ENCODE results near the gene POFUT2. TPM values are rescaled to one million over a fixed set of nuclear protein-coding genes. Genes with fewer than 3 reads are reported as not detected.

The POFUT2 gene
- total RNA-seq, 1 donor from 2014 or later, result 39.5 TPM

- H3K4me1 Mint-ChIP-seq, result peaks cover 35% of the 10 kb centered on the region
- H3K4me3 Mint-ChIP-seq, result peak overlapping the region; percentile 68
- no peak overlapping the region for H3K27ac Mint-ChIP-seq (ENCODE audit: unreplicated experiment)
- peaks cover 3% of the 10 kb centered on the region for H3K36me3 Mint-ChIP-seq (ENCODE audit: low read depth)
- no peak for DNase-seq (ENCODE audit: low read depth, low spot score)
- TF ChIP-seq CTCF (conservative IDR thresholded peaks at IDR 0.05), result no peak
- no peaks in the 10 kb centered on the region for H3K9me3 Mint-ChIP-seq
- peaks cover 10% of the 10 kb centered on the region for H3K27me3 Mint-ChIP-seq (ENCODE audit: low read depth)
Measured at GRCh38 chr21:45295576-45296365, 8.1 kb upstream of the POFUT2 start.

DNA sequence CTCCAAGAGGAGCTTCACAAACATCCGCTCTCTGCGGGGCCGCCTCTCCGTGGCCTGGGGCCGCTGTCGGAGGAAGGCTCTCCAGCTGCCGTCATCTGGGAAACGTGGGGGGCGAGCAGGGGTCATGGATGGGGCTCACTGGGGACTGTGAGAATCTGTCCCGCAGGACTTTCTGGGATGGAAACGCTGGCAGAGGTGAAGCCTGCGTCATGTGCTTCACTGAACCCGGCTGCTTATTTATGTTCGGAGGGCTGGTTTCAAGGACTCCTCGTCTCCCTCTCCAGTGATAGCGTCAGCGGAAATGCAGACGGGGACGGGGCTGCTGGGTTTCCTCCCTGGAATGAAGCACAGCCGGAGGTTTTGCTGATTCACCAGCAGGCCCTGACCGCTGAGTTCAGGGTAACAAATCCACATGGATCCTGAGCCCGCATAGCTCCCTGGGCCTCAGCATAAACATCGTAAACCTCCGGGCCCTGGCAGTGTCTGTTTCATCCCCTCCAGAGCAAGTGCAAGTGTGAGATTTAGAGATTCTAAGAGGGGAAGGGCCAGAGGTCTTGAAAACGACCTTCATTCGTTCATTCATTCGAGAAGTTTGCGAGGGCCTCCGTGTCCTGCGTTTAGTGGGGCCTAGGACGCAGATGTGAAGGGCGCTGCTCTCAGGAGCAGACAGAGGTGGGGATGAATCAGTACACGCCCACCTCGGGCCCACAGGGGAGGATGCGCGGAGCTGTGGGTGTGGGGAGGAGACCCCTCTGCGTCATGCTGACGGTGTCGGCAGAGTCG lies 7.0 kb upstream of the POFUT2 start:
- no peak for DNase-seq (ENCODE audit: low read depth, low spot score)
- H3K4me3 Mint-ChIP-seq, result peak overlapping the region; percentile 74
- H3K27me3 Mint-ChIP-seq (ENCODE audit: low read depth), result peaks cover 10% of the 10 kb centered on the region
- TF ChIP-seq CTCF (conservative IDR thresholded peaks at IDR 0.05), result no peak
- peak overlapping the region; percentile 97 for H3K27ac Mint-ChIP-seq (ENCODE audit: unreplicated experiment)
- peaks cover 42% of the 10 kb centered on the region for H3K4me1 Mint-ChIP-seq
- H3K36me3 Mint-ChIP-seq (ENCODE audit: low read depth), result peaks cover 3% of the 10 kb centered on the region
- no peaks in the 10 kb centered on the region for H3K9me3 Mint-ChIP-seq

DNA sequence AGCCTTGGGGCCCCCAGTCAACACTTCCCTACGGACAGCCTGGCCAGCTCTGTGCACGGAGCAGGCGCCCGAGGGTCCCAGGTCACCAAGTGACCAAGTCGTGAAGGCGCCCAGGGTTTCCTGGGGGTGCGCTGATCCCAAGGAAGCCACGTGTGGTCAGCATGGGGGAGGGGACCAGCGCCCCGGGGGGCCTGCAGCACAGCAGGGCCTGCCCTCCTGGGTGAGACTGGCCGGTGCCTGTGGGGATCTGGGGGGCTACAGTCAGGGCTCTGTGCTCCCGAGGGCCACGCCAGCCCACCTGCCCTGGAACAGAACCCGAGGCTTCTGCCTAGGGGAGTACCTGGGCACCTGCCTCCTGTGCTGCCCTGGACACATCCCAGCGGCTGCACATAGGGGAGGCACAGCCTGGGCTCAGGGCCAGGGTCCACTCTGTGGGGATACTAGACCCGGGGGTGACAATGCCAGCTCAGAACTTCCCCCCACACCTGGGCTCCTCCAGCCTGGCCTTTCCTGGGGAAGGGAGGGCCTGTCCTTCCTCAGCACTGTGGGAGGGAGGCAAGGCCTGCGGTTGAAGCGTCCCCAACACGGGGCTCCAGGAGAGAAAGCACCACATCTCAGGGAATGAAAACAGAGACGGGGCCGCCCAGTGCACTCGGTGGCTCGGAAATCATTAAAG lies 6.2 kb upstream of the POFUT2 start:
- Mint-ChIP-seq H3K4me1 (peaks cover 47% of the 10 kb centered on the region), H3K27ac (ENCODE audit: unreplicated experiment) (no peak overlapping the region)
- DNase-seq (ENCODE audit: low read depth, low spot score), result no peak

DNA sequence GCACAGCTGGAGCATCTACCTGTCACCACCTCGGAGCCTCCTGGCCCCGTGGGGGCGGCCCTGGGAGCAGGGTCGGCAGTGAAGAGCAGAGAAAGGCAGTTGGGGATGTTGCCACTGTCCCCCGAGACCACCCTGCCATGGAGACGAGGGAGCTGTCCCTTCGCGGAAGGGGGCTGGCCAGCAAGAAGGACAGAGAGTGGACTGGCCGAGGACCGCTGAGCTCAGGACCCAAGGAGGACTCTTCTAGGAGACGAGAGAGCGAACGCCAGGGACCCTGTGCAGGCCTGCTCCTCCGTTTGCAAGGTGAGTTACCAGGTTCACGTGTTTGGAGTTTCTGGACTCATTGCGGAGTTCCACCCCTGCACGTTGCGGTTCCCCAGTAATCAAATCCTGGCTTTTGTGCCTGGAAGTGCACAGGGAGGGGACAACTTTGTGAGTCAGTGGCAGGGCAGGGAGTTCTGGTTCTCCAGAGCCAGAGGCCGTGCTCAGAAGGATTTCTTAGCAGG lies 5.6 kb upstream of the POFUT2 start:
- Mint-ChIP-seq H3K27me3 (ENCODE audit: low read depth) (peaks cover 10% of the 10 kb centered on the region), H3K27ac (ENCODE audit: unreplicated experiment) (no peak overlapping the region), H3K36me3 (ENCODE audit: low read depth) (peaks cover 3% of the 10 kb centered on the region), H3K4me1 (peaks cover 48% of the 10 kb centered on the region), H3K9me3 (no peaks in the 10 kb centered on the region), H3K4me3 (no peak overlapping the region)
- no peak for DNase-seq (ENCODE audit: low read depth, low spot score)
- TF ChIP-seq CTCF (conservative IDR thresholded peaks at IDR 0.05), result no peak

More for the DNA sequence above, 6.2 kb upstream of the POFUT2 start:
- Mint-ChIP-seq H3K36me3 (ENCODE audit: low read depth) (peaks cover 3% of the 10 kb centered on the region), H3K9me3 (no peaks in the 10 kb centered on the region), H3K4me3 (no peak overlapping the region), H3K27me3 (ENCODE audit: low read depth) (peaks cover 10% of the 10 kb centered on the region)
- no peak for TF ChIP-seq CTCF (conservative IDR thresholded peaks at IDR 0.05)
